K562 (cell line): Measurements from ENCODE around the gene CALML6. TPM values are rescaled to one million over a fixed set of nuclear protein-coding genes. Genes with fewer than 3 reads are reported as not detected.
A peak's percentile ranks its signal among the peaks of the same experiment; 100 is the strongest.

Experiments used
- BACH1 ChIP-seq: fragments of 200-800 bp; sonication (Bioruptor generic); IDR thresholded peaks from 2 replicates; pipeline ENCODE4 v1.6.1; 2016; ENCODE audit warnings: missing genetic modification characterization, missing compliant biosample characterization
- CREM ChIP-seq: IDR thresholded peaks from 2 replicates; pipeline ENCODE4 v1.6.1; 2014; ENCODE audit warnings: antibody characterized with exemption, low read depth
- JUN ChIP-seq, 2 experiments: sonication (generic) in 1 of 2; formaldehyde crosslinking in 1 of 2; IDR thresholded peaks; 2 replicates each; pipeline versions ENCODE4 v1.6.1 to v1.8.0; 2012 to 2022; ENCODE audit warnings: borderline replicate concordance in 2 of 2, mild to moderate bottlenecking in 2 of 2, improper control_type of control experiment in 1 of 2, low read depth in 1 of 2, low read length in 1 of 2, missing genetic modification reagents in 1 of 2
- MCM5 ChIP-seq: fragments of 450-650 bp; IDR thresholded peaks from 2 replicates; pipeline ENCODE4 v1.6.1; 2016; ENCODE audit warnings: low read depth
- NFYB ChIP-seq: IDR thresholded peaks from 2 replicates; pipeline ENCODE4 v1.6.1; 2011; ENCODE audit warnings: mild to moderate bottlenecking, moderate library complexity; ENCODE audit not compliant: insufficient read length; ENCODE audit errors: extremely low read depth
- PHF20 ChIP-seq: fragments of 450-650 bp; IDR thresholded peaks from 2 replicates; pipeline ENCODE4 v1.6.1; 2018; ENCODE audit not compliant: partially characterized antibody
- POLR2B ChIP-seq: fragments of 450-650 bp; IDR thresholded peaks from 2 replicates; pipeline ENCODE4 v1.6.1; 2018; ENCODE audit warnings: low read depth; ENCODE audit not compliant: partially characterized antibody
- PTRF ChIP-seq: fragments of 450-650 bp; IDR thresholded peaks from 2 replicates; pipeline ENCODE4 v1.6.1; 2016; ENCODE audit warnings: mild to moderate bottlenecking, missing genetic modification characterization, missing compliant biosample characterization
- RAD51 ChIP-seq: fragments of 450-650 bp; IDR thresholded peaks from 2 replicates; pipeline ENCODE4 v1.7.1; 2016; ENCODE audit warnings: low read depth, mild to moderate bottlenecking, borderline replicate concordance
- SRF ChIP-seq, 2 experiments: fragments of 250-450, 450-650 bp in 1 of 2; sonication (Bioruptor Pico) in 1 of 2; sonication (generic) in 1 of 2; formaldehyde crosslinking; IDR thresholded peaks; 2 replicates each; pipeline versions ENCODE4 v1.5.0 to v1.5.1; 2020 to 2022; ENCODE audit warnings: mild to moderate bottlenecking in 1 of 2, missing genetic modification reagents in 1 of 2
- ZNF134 ChIP-seq: fragments of 250-450 bp; sonication (Bioruptor Pico); conservative IDR thresholded peaks from 2 replicates; pipeline ENCODE4 v1.4.0; 2020
- polyA plus RNA-seq, 8 experiments: library from polyadenylated mRNA; depleted of rRNA in 4 of 8; stranded (reverse) in 5 of 8; unstranded in 3 of 8; fragments of >200 nt; fragmentation: Nextera tagmentation in 2 of 8; fragmentation: Illumina TruSeq in 1 of 8; extraction: Ambion mirVana in 2 of 8; extraction: Trizol in 1 of 8; gene quantifications; 2 replicates each; pipeline versions ENCODE4 v1.2.1 to v1.2.3, GENCODE V29; 2011 to 2014; ENCODE audit warnings: inconsistent platforms in 1 of 8, missing spikeins in 1 of 8
- total RNA-seq, 7 experiments: library from RNA; depleted of rRNA in 6 of 7; stranded (reverse); fragments of >200 nt in 6 of 7; fragmentation: Illumina TruSeq in 2 of 7; extraction: Trizol in 2 of 7; gene quantifications; 2 replicates each; pipeline versions ENCODE4 v1.2.1 to v1.2.3, GENCODE V29; 2011 to 2021; ENCODE audit warnings: low replicate concordance in 1 of 7
- TF ChIP-seq, protein P1 (sequence below), 2 experiments: fragments of 450-650 bp; IDR thresholded peaks; 2 replicates each; pipeline ENCODE4 v1.6.1; 2016
- TF ChIP-seq, protein P2 (sequence below): fragments of 250-450 bp; sonication (Bioruptor Pico); IDR thresholded peaks from 2 replicates; pipeline ENCODE4 v1.8.0; 2021; ENCODE audit warnings: mild to moderate bottlenecking, moderate library complexity
- TF ChIP-seq, protein P3 (sequence below), 2 experiments: fragments of 450-650 bp; IDR thresholded peaks; 2 replicates each; pipeline ENCODE4 v1.6.1; 2016; ENCODE audit warnings: mild to moderate bottlenecking in 2 of 2, borderline replicate concordance in 1 of 2, low read depth in 1 of 2, moderate library complexity in 1 of 2
- TF ChIP-seq, protein P4 (sequence below): sonication (generic); formaldehyde crosslinking; IDR thresholded peaks from 2 replicates; pipeline ENCODE4 v1.9.0; 2022; ENCODE audit warnings: mild to moderate bottlenecking, missing genetic modification reagents

Gene CALML6
- total and polyA plus RNA-seq, 9 of the 15 experiments (the other 6 are each of a cell fraction or from before 2014, with no cell fraction given): 0.14 TPM; not detected in 8

- TF ChIP-seq, protein P1, sequence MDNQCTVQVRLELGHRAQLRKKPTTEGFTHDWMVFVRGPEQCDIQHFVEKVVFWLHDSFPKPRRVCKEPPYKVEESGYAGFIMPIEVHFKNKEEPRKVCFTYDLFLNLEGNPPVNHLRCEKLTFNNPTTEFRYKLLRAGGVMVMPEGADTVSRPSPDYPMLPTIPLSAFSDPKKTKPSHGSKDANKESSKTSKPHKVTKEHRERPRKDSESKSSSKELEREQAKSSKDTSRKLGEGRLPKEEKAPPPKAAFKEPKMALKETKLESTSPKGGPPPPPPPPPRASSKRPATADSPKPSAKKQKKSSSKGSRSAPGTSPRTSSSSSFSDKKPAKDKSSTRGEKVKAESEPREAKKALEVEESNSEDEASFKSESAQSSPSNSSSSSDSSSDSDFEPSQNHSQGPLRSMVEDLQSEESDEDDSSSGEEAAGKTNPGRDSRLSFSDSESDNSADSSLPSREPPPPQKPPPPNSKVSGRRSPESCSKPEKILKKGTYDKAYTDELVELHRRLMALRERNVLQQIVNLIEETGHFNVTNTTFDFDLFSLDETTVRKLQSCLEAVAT (IDR thresholded peaks at IDR 0.05): no peak
- TF ChIP-seq PHF20: no peak
- TF ChIP-seq, protein P2, sequence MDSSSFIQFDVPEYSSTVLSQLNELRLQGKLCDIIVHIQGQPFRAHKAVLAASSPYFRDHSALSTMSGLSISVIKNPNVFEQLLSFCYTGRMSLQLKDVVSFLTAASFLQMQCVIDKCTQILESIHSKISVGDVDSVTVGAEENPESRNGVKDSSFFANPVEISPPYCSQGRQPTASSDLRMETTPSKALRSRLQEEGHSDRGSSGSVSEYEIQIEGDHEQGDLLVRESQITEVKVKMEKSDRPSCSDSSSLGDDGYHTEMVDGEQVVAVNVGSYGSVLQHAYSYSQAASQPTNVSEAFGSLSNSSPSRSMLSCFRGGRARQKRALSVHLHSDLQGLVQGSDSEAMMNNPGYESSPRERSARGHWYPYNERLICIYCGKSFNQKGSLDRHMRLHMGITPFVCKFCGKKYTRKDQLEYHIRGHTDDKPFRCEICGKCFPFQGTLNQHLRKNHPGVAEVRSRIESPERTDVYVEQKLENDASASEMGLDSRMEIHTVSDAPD: no peak
- no peak for TF ChIP-seq PTRF
- TF ChIP-seq CREM: peak; percentile 38; the same call in 1 of the 2 replicates
- TF ChIP-seq POLR2B: no peak
- no peak for TF ChIP-seq SRF (CRISPR knock-in tag; IDR thresholded peaks at IDR 0.05)
- no peak for TF ChIP-seq BACH1 (tag)
- no peak for TF ChIP-seq RAD51
- TF ChIP-seq ZNF134 (CRISPR knock-in tag): no peak
- TF ChIP-seq MCM5: no peak
- TF ChIP-seq, protein P3, sequence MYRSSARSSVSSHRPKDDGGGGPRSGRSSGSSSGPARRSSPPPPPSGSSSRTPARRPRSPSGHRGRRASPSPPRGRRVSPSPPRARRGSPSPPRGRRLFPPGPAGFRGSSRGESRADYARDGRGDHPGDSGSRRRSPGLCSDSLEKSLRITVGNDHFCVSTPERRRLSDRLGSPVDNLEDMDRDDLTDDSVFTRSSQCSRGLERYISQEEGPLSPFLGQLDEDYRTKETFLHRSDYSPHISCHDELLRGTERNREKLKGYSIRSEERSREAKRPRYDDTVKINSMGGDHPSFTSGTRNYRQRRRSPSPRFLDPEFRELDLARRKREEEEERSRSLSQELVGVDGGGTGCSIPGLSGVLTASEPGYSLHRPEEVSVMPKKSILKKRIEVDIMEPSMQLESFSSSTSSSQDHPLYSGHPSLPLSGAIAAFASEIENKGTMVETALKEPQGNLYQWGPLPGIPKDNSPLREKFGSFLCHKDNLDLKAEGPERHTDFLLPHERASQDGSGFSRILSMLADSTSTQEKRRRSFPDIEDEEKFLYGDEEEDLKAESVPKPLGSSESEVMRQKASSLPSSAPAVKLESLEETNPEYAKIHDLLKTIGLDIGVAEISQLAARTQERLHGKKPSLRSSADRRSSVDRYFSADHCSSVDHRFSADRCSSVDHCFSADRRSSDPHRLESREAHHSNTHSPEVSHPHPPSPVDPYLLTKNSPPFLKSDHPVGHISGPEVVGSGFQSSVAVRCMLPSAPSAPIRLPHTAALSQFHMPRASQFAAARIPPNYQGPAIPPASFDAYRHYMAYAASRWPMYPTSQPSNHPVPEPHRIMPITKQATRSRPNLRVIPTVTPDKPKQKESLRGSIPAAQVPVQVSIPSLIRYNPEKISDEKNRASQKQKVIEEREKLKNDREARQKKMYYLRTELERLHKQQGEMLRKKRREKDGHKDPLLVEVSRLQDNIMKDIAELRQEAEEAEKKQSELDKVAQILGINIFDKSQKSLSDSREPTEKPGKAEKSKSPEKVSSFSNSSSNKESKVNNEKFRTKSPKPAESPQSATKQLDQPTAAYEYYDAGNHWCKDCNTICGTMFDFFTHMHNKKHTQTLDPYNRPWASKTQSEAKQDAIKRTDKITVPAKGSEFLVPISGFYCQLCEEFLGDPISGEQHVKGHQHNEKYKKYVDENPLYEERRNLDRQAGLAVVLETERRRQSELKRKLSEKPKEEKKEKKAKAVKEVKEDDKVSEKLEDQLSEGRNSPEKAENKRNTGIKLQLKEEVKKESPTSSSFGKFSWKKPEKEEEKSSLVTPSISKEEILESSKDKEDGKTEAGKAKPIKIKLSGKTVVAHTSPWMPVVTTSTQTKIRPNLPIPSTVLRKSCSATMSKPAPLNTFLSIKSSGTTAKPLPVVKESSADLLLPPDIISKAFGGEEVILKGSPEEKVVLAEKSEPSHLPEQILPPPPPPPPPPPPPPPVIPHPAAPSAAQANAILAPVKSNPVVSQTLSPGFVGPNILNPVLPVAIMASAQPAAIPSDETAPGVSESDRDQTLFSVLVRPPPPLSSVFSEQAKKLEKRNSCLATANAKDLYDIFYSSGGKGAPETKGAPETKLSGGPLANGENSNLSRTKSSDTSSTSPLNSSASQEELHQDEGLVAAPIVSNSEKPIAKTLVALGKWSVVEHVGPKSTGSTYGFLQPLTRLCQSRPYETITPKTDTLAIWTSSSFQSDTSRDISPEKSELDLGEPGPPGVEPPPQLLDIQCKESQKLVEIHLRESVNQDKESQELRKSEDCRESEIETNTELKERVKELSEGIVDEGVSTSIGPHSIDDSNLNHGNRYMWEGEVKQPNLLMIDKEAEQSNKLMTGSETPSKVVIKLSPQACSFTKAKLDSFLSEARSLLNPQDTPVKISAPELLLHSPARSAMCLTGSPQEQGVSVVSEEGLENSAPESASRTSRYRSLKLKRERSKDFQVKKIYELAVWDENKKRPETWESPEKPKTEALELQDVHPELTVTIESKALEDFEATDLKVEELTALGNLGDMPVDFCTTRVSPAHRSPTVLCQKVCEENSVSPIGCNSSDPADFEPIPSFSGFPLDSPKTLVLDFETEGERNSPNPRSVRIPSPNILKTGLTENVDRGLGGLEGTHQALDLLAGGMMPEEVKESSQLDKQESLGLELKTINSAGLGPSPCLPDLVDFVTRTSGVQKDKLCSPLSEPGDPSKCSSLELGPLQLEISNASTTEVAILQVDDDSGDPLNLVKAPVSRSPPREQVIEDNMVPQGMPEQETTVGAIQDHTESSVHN (IDR thresholded peaks at IDR 0.05; ENCODE audit: borderline replicate concordance in 1 of 2, low read depth in 1 of 2): no peak
- TF ChIP-seq, protein P4, sequence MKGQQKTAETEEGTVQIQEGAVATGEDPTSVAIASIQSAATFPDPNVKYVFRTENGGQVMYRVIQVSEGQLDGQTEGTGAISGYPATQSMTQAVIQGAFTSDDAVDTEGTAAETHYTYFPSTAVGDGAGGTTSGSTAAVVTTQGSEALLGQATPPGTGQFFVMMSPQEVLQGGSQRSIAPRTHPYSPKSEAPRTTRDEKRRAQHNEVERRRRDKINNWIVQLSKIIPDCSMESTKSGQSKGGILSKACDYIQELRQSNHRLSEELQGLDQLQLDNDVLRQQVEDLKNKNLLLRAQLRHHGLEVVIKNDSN: no peak
- no peak for TF ChIP-seq NFYB
- no peak for TF ChIP-seq JUN (IDR thresholded peaks at IDR 0.05; ENCODE audit: borderline replicate concordance, low read depth, low read length)
- no peak for TF ChIP-seq JUN (CRISPR knock-in tag; IDR thresholded peaks at IDR 0.05; ENCODE audit: borderline replicate concordance)
These were observed 44.9 kb downstream of the CALML6 start (continued) for GRCh38 chr1:1959840-1960479.
